Testis (tissue), 3 donors: ENCODE data around the gene WIPF1. TPM values are rescaled to one million over a fixed set of nuclear protein-coding genes. Genes with fewer than 3 reads are reported as not detected.
A peak's percentile ranks its signal among the peaks of the same experiment; 100 is the strongest.

Experiments
- DNase-seq: peaks from one replicate; pipeline ENCODE4 v3.0.0-alpha.2; 2019
- H3K27ac ChIP-seq, 2 donors: fragments of 200-600 bp; sonication (generic); one replicate each; pipeline ENCODE4 v1.5.1; 2019
- H3K27me3 ChIP-seq: fragments of 200-600 bp; sonication (generic); one replicate; pipeline ENCODE4 v1.5.1; 2019
- H3K36me3 ChIP-seq: fragments of 200-600 bp; sonication (generic); one replicate; pipeline ENCODE4 v1.5.1; 2017; ENCODE audit warnings: low read depth; ENCODE audit errors: missing control alignments
- H3K4me1 ChIP-seq: fragments of 200-600 bp; sonication (generic); one replicate; pipeline ENCODE4 v1.5.1; 2019
- H3K4me3 ChIP-seq, 2 donors: fragments of 200-600 bp; sonication (generic); one replicate each; pipeline ENCODE4 v1.5.1; 2017 to 2019
- H3K9me3 ChIP-seq: fragments of 200-600 bp; sonication (generic); one replicate; pipeline ENCODE4 v1.5.1; 2017
- CTCF ChIP-seq, 3 experiments: fragments of 450-650 bp in 2 of 3; fragments of 200-600 bp in 1 of 3; sonication (generic) in 1 of 3; IDR thresholded peaks; one replicate each; pipeline ENCODE4 v1.5.1; 2016 to 2019; ENCODE audit warnings: antibody characterized with exemption in 3 of 3, mild to moderate bottlenecking in 2 of 3, moderate library complexity in 1 of 3
- POLR2A ChIP-seq: fragments of 450-650 bp; IDR thresholded peaks from one replicate; pipeline ENCODE4 v1.6.1; 2017; ENCODE audit warnings: antibody characterized with exemption, mild to moderate bottlenecking, moderate library complexity
- WGBS, 2 donors: methylation state at CpG; one replicate each; pipeline ENCODE4 v1.1.5; 2018; 5-methylcytosine and 5-hydroxymethylcytosine counted together
- intact Hi-C: fragments of 100-400 bp; cut with DNase I; formaldehyde crosslinking; loops from one replicate; pipeline ENCODE4 v1.15.1; 2023; ENCODE audit warnings: low total_unique reads
- polyA plus RNA-seq: library from polyadenylated mRNA; stranded (reverse); fragments of 350-450 nt; fragmentation: Illumina TruSeq; extraction: RNeasy Lipid Tissue Mini Kit (QIAGEN cat#74804); gene quantifications from one replicate; pipeline ENCODE4 v1.2.3, GENCODE V29; 2014; ENCODE audit warnings: low read depth, low replicate concordance; ENCODE audit not compliant: insufficient read depth
- total RNA-seq, 2 donors: library from RNA; depleted of rRNA; stranded (reverse); fragments of >200 nt; gene quantifications; one replicate each; pipeline ENCODE4 v1.2.3, GENCODE V29; 2016

The WIPF1 gene
- total and polyA plus RNA-seq, 3 donors from 2014 or later = 8.5 to 16.9 (median 11.1) TPM

DNA sequence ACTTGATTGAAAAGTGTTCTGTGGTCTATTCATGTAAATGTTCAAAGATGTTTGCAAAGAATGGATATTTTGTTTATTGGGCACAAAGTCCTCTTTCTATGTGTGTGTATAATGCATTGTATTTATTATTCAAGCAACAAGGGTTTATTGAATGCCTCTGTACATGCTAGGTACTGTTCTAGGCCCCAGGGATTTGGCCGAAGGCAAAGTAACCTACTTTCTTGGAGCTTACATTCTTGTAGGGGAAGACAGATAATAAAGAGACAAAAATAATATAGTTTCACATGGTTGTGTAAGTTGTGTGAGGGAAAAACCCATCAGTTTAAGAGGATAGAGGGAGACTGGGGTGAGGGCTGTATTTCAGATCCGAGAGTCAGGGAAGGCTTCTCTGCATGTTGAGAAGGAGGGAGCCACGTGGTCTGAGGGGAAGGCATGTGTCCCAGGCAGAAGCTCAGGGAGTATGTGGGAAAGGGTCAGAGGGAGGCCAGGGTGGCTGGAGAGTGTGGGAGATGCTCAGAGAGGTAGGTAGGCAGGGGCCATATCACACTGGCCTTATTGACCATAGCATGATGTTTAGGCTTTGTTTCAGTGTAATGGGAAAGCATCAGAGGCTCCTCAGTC lies 70.4 kb downstream of the WIPF1 start:
- H3K4me1 ChIP-seq = no peaks in the 10 kb centered on the region
- intact Hi-C loops = no loop called here
- DNase-seq = no peak
- H3K36me3 ChIP-seq = no peaks in the 10 kb centered on the region
- H3K27ac ChIP-seq = no peak overlapping the region
- WGBS, 2 donors = 84 to 88% methylated on average over 3 of the region's 3 CpGs
- TF ChIP-seq POLR2A = no peak
- no peak for TF ChIP-seq CTCF (IDR thresholded peaks at IDR 0.05)
- no peaks in the 10 kb centered on the region for H3K9me3 ChIP-seq
- no peaks in the 10 kb centered on the region for H3K27me3 ChIP-seq
- no peak overlapping the region for H3K4me3 ChIP-seq

DNA sequence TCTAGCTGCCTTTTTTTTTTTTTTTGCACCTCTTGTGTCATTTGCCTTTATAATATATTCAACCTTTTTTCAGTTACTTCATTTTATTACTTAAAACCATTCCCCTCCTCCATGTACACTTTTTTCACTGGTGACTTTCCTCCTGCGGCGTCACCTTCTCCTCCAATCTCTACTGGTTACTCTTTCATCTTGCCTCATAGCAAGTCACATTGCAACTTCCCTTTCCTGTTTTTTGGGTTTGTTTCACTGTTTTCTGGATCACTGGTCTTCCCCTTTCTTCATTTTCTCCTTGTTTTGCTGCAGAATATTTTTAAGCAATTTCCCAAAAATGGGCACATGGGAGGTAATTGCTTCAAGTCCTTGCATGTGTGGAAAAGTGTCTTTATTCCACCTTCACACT lies 73.1 kb downstream of the WIPF1 start:
- DNase-seq = no peak
- Histone ChIP-seq H3K9me3 (no peaks in the 10 kb centered on the region), H3K36me3 (no peaks in the 10 kb centered on the region), H3K27me3 (no peaks in the 10 kb centered on the region), H3K27ac (no peak overlapping the region), H3K4me1 (no peaks in the 10 kb centered on the region), H3K4me3 (no peak overlapping the region)
- TF ChIP-seq CTCF (IDR thresholded peaks at IDR 0.05) = no peak
- no peak for TF ChIP-seq POLR2A
- WGBS, 2 donors = 87 to 98% methylated on average over 2 of the region's 2 CpGs
- intact Hi-C loops = no loop called here

- Histone ChIP-seq H3K27ac (no peak overlapping the region), H3K4me3 (no peak overlapping the region), H3K36me3 (no peaks in the 10 kb centered on the region), H3K4me1 (no peaks in the 10 kb centered on the region), H3K27me3 (no peaks in the 10 kb centered on the region), H3K9me3 (no peaks in the 10 kb centered on the region)
- WGBS, 2 donors = 26 to 32% methylated on average over 3 of the region's 3 CpGs
- intact Hi-C loops = no loop called here
- TF ChIP-seq POLR2A = no peak
- TF ChIP-seq CTCF (IDR thresholded peaks at IDR 0.05) = peak in 2 of 3 experiments; percentile 14 to 36
- DNase-seq = no peak
These were observed 75.1 kb downstream of the WIPF1 start for GRCh38 chr2:174522553-174522952.

DNA sequence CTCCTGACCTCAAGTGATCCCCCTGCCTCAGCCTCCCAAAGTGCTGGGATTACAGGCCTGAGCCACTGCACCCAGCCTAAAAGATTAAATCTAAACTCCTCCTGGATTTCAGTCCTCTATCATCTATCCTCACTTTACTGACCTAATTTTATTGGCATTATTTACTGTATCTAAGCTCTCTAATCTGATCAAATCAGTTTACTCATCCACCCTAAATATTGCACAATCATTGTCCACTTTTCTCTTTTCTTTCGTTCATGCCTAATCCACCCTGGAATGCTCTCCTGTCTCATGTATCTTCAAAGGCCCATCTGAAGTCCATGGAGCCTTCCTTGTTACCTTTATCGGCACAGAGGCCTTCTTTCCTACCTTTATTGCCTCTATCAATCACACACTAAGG lies 79.2 kb downstream of the WIPF1 start:
- WGBS, 2 donors = 79 to 85% methylated on average over 2 of the region's 2 CpGs
- Histone ChIP-seq H3K9me3 (no peaks in the 10 kb centered on the region), H3K27ac (no peak overlapping the region), H3K27me3 (no peaks in the 10 kb centered on the region), H3K36me3 (no peaks in the 10 kb centered on the region), H3K4me3 (no peak overlapping the region), H3K4me1 (no peaks in the 10 kb centered on the region)
- TF ChIP-seq POLR2A (no peak), CTCF (IDR thresholded peaks at IDR 0.05) (no peak)
- no peak for DNase-seq
- intact Hi-C loops = no loop called here
